GM12875 (cell line): ENCODE data around the gene CROCC.
"Not testable (repeated sequence)": the region's sequence is repeated elsewhere in the genome, so short reads cannot be mapped to it uniquely, and the experiment has no call there.

Experiments
- H3K4me3 ChIP-seq: one replicate; pipeline ENCODE4 v1.5.1; 2011; ENCODE audit warnings: low read depth, low read length, control low read depth
- CTCF ChIP-seq: IDR thresholded peaks from 2 replicates; pipeline ENCODE4 v1.5.1; 2011; ENCODE audit warnings: low read depth, mild to moderate bottlenecking, control low read depth, inconsistent platforms, low read length, moderate library complexity, borderline replicate concordance; ENCODE audit not compliant: insufficient read depth

The CROCC gene

GRCh38 chr1:16921391-16922185, at the start of gene CROCC:
CROCC (plus strand) TSS chr1:16921931; CDS start chr1:16922019, 88 bp downstream.
- H3K4me3 ChIP-seq = no peak within 1 kb of the TSS
- TF ChIP-seq CTCF = no peak

DNA sequence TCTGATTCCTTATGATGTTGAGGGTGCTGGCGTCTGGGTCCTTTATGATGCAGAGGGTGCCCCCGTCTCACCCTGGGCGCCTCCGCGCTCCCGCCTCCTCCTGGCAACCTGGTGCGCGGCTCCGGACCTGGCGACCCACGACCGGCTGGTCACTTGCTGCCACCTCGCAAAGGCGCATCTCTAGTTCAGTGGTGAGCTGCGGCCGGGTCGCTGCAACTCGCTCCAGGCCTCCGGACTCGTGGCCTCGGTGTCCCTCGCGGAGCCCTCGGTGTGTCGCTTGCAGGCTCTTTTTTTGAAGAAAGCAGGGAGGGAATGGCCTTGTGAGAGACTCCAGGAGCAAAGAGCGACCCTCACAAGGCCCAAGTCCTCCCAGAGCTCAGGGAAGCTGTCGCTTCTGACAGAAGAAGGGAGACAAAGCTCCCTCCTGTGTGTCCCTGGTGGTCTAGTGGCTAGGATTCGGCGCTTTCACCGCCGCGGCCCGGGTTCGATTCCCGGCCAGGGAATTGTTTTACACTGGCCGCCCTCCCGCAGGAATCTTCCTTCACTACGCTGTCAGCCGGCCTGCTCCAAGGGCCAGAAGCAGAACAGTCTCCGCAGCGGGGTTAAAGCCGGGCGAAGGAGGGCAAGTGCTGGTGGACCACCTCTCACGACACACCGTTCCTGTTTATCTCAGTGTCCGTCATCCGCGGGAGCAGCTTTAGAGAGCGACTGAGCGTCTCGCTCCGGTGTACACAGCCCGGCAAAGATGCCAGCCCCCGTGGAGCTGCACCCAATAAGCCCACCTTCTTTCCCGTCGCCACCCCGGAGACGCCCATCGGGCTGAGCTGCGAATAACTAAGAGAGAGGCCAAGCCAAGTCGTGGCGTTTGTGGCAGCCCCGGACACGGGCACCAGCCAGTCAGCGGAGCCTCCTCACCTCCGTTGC, 49.3 kb upstream of the CROCC start:
- not testable (repeated sequence) for H3K4me3 ChIP-seq

DNA sequence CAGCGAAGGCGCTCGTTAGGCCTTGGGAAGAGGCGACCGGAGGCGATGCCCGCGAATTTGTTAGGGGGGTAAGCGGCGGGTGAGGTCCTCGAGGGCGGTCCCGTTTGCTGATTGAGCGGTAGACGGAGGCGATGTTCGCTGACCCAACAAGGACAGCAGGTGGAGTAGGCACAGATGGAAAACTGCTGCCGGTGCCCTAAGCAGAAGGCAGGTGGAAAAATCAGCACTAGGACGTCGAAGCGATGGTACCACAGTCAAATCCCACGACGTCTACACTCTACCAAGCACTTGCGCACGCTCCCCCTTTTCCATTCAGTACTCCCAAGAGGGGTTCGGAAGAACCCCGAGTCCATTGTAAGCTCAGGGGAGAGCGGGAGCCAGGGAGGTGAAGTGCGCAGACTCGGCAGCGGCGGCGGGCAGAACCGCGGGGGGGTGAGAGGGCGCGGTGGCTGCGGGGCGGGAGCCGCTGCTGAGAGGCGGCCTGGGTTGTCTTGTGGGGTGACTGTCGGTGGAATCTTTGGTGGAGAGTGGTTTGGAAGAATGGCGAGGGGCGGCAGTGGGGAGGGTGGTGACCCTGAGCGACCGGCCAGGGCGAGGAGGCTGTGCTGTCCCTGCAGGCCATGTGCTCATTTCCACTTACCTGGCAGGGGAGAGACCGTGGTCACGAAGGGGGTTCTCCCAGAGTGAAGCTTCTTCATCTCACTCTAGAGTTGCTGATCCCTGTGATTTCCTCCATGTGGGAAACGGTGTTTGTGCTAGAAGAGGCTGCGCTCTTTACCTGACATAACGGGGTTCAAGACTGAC, 48.5 kb upstream of the CROCC start:
- not testable (repeated sequence) for H3K4me3 ChIP-seq

- not testable (repeated sequence) for H3K4me3 ChIP-seq
These were observed 46.6 kb upstream of the CROCC start for GRCh38 chr1:16874968-16875765.

DNA sequence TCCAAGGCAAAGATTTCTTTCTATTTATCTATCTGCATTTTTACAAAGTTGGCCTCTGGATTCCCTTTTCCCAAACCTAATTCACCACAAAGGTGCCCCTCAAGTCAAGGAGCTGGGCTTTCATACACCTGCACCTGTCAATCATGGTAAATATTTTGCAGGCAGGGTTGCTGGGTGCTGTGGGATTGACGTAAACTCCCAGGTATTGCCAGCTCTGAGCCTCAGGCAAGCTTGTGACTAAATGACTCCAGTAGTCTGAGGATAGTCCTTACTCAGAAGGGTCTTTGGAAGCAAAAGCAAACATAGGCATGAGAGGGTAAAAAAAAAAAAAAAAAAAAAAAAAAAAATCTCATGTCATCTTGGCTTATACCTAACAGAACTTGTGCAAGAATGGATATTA, 40.0 kb upstream of the CROCC start:
- not testable (repeated sequence) for H3K4me3 ChIP-seq

DNA sequence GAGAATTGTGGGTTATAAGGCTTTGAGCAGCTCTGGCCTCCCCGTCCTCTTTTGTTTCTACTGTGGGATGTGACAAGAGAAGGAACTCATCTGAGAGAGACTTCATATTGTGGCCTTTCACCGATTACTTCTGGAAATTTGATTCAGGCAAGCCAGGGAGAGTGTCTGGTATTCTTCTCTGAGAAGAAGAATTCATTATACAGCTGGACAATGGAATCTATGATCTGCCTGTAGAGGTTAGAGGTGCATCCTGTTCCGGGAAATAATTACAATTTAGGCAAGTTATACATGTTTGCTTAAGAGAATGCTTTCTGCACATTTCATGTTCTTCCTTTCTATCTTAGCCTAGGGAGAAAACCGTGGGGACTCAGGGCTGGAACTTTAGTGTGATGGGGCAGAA, 38.7 kb upstream of the CROCC start:
- no peak overlapping the region for H3K4me3 ChIP-seq
- no peak for TF ChIP-seq CTCF

GRCh38 chr1:16884487-16884886, 37.2 kb upstream of the CROCC start:
- H3K4me3 ChIP-seq = not testable (repeated sequence)

GRCh38 chr1:16886860-16887605, 34.7 kb upstream of the CROCC start:
- H3K4me3 ChIP-seq = no peak overlapping the region
- TF ChIP-seq CTCF = no peak
